GM12878 (cell line): Measurements from ENCODE around the gene POTEF. TPM values are rescaled to one million over a fixed set of nuclear protein-coding genes. Genes with fewer than 3 reads are reported as not detected.
"Not testable (repeated sequence)": the region's sequence is repeated elsewhere in the genome, so short reads cannot be mapped to it uniquely, and the experiment has no call there.

Source experiments
- ATAC-seq: fragments of 200-7000 bp; cut with Tn5 transposase; 3 replicates; pipeline ENCODE4 v1.9.1; 2020; ENCODE audit warnings: mild to moderate bottlenecking, moderate library complexity
- BruUV-seq: library from RNA; stranded (reverse); fragments of 400-500 nt; replicated peaks from 2 replicates; lab custom pipeline; 2021; lab: Mats Ljungman, UMichigan
- CTCF ChIA-PET: fragments of 300-600 bp; sonication (Branson Sonifier 250); formaldehyde crosslinking; extraction: SDS; loops from one replicate; lab custom pipeline; 2021; ENCODE audit warnings: inconsistent platforms; lab: Yijun Ruan, JAX
- POLR2A ChIA-PET: fragments of 350-600 bp; formaldehyde crosslinking; extraction: SDS; loops from one replicate; lab custom pipeline; 2021; ENCODE audit warnings: inconsistent platforms; lab: Charles Lee
- RAD21 ChIA-PET: fragments of 300-600 bp; sonication (Branson Sonifier 250); formaldehyde crosslinking; loops from one replicate; lab custom pipeline; 2023; ENCODE audit warnings: antibody characterized with exemption; ENCODE audit not compliant: unreplicated experiment; lab: Charles Lee
- SMC1A ChIA-PET: fragments of 300-600 bp; sonication (Branson Sonifier 250); formaldehyde crosslinking; loops from one replicate; lab custom pipeline; 2023; ENCODE audit not compliant: unreplicated experiment, uncharacterized antibody; lab: Charles Lee
- DNase-seq: peaks from one replicate; pipeline ENCODE4 v3.0.0-alpha.2; 2011; ENCODE audit warnings: low read depth, low spot score
- FAIRE-seq: peaks from 3 replicates; lab custom pipeline; 2011; peaks lifted over from hg19 to GRCh38; lab: Jason Lieb, UNC
- H2AFZ ChIP-seq: 2 replicates; pipeline ENCODE4 v1.6.0; 2011; ENCODE audit warnings: low read depth, low read length, control low read depth; ENCODE audit not compliant: control insufficient read depth
- H3K27ac ChIP-seq: 2 replicates; pipeline ENCODE4 v1.5.1; 2011; ENCODE audit warnings: control low read depth; ENCODE audit not compliant: control insufficient read depth, insufficient read depth
- H3K27me3 ChIP-seq, 2 experiments: replicated peaks in 1 of 2; 2 replicates each; pipeline versions ENCODE4 v1.6.0 to v1.6.1; 2011; ENCODE audit warnings: low read length in 1 of 2; ENCODE audit not compliant: control insufficient read depth in 2 of 2, insufficient read depth in 2 of 2
- H3K36me3 ChIP-seq, 2 experiments: 2 replicates each; pipeline ENCODE4 v1.5.1; 2011; ENCODE audit warnings: low read length in 1 of 2; ENCODE audit not compliant: control insufficient read depth in 2 of 2, insufficient read depth in 2 of 2
- H3K4me1 ChIP-seq: 2 replicates; pipeline ENCODE4 v1.6.1; 2011; ENCODE audit warnings: mild to moderate bottlenecking, low read length, moderate library complexity, mixed read lengths; ENCODE audit not compliant: control insufficient read depth, insufficient read depth
- H3K4me2 ChIP-seq: 2 replicates; pipeline ENCODE4 v1.6.0; 2011; ENCODE audit warnings: control low read depth; ENCODE audit not compliant: control insufficient read depth, insufficient read depth
- H3K4me3 ChIP-seq: fragments of 200-600 bp; sonication (generic); 2 replicates; pipeline ENCODE4 v1.5.1; 2016
- H3K79me2 ChIP-seq: 2 replicates; pipeline ENCODE4 v1.6.0; 2011; ENCODE audit warnings: low read length; ENCODE audit not compliant: control insufficient read depth, insufficient read depth
- H3K9ac ChIP-seq: 2 replicates; pipeline ENCODE4 v1.8.0; 2011; ENCODE audit warnings: low read length, control low read depth, mixed read lengths; ENCODE audit not compliant: control insufficient read depth, insufficient read depth
- H3K9me3 ChIP-seq: replicated peaks from 3 replicates; pipeline ENCODE4 v1.5.1; 2011; ENCODE audit warnings: mild to moderate bottlenecking, low read length; ENCODE audit not compliant: control insufficient read depth, insufficient read depth
- H4K20me1 ChIP-seq: 2 replicates; pipeline ENCODE4 v1.6.0; 2011; ENCODE audit not compliant: control insufficient read depth, insufficient read depth
- WGBS: methylation state at CpG from one replicate; pipeline ENCODE4 v1.1.6; 2016; ENCODE audit warnings: low lambda C conversion rate; ENCODE audit not compliant: insufficient replicate concordance, insufficient coverage; ENCODE audit errors: missing lambda C conversion rate; 5-methylcytosine and 5-hydroxymethylcytosine counted together
- in situ Hi-C: fragments of 300-500 bp; cut with MboI; formaldehyde crosslinking; loops from 9 replicates; pipeline ENCODE4 v1.14.3; 2018; ENCODE audit warnings: mixed read lengths
- intact Hi-C: fragments of 100-400 bp; cut with micrococcal nuclease; formaldehyde crosslinking; loops from one replicate; pipeline ENCODE4 v1.14.2; 2022; ENCODE audit not compliant: unreplicated experiment
- polyA plus RNA-seq, 11 experiments: library from polyadenylated mRNA; depleted of rRNA in 4 of 11; unstranded in 6 of 11; stranded (reverse) in 5 of 11; fragments of >200 nt; fragmentation: Nextera tagmentation in 4 of 11; fragmentation: Illumina TruSeq in 1 of 11; extraction: Ambion mirVana in 4 of 11; extraction: Trizol in 1 of 11; gene quantifications; 1 replicate in 1 of 11; 2 replicates in 10 of 11; pipeline versions ENCODE4 v1.2.1 to v1.2.3, GENCODE V29; 2011 to 2016; ENCODE audit warnings: inconsistent platforms in 2 of 11, missing spikeins in 2 of 11, low read depth in 1 of 11
- total RNA-seq, 4 experiments: library from RNA; depleted of rRNA in 3 of 4; stranded (reverse); fragments of >200 nt in 3 of 4; fragmentation: Illumina TruSeq in 1 of 4; extraction: Trizol in 1 of 4; gene quantifications; 2 replicates each; pipeline versions ENCODE4 v1.2.1 to v1.2.3, GENCODE V29; 2013 to 2021

The POTEF gene
- total and polyA plus RNA-seq, 10 of the 15 experiments (the other 5 are each of a cell fraction or from before 2014, with no cell fraction given): 0.03 TPM; not detected in 9

DNA sequence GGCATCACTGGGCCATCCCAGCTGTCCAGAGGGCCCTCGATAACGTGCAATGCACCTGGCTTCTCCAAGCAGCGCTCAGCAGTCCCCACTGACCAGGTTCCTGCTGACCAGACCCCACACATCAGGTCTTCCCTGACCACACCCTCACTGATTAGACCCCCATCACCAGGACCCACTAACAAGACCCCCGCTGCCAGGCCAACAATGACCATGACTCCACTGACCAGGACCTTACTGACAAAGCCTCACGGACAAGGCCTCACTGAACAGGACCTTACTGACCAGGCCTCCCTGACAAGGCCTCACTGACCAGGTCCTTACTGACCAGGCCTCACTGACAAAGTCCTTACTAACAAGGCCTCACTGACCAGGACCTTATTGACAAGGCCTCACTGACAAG, 76.6 kb downstream of the POTEF start:
- DNase-seq, H3K4me3 ChIP-seq, BruUV-seq, H3K36me3 ChIP-seq, H3K27ac ChIP-seq, H3K27me3 ChIP-seq, ATAC-seq, RAD21 ChIA-PET, H3K79me2 ChIP-seq, SMC1A ChIA-PET, H4K20me1 ChIP-seq, H3K4me1 ChIP-seq, FAIRE-seq, CTCF ChIA-PET, POLR2A ChIA-PET, H3K9ac ChIP-seq, H3K4me2 ChIP-seq, intact Hi-C loops, in situ Hi-C loops, H2AFZ ChIP-seq, H3K9me3 ChIP-seq: not testable (repeated sequence)
- WGBS: 33% methylated on average over 2 of the region's 5 CpGs

DNA sequence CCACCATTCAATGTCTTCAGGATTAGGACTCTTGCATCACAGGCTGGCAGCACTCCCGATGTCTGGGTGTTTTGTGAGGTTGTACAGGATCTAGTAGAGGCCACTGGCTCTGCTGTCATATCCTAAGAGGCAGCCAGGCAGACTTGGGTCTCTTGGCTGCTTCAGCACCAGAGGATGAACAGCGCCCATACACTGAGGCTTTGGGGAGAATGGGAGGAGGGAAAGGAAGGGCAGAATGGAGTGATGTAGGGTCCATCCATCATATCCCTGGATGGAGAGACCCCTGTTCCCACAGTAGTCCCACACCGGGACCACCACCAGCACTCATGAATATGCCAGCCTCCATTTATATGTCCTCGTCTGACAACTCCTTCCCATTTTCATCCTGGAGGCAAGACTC, 80.6 kb downstream of the POTEF start:
- intact Hi-C loops, H3K9me3 ChIP-seq, FAIRE-seq, SMC1A ChIA-PET, H4K20me1 ChIP-seq, H3K9ac ChIP-seq, H2AFZ ChIP-seq, H3K4me3 ChIP-seq, ATAC-seq, DNase-seq, POLR2A ChIA-PET, in situ Hi-C loops, H3K27me3 ChIP-seq, CTCF ChIA-PET, H3K79me2 ChIP-seq, H3K36me3 ChIP-seq, H3K4me2 ChIP-seq, BruUV-seq, H3K4me1 ChIP-seq, H3K27ac ChIP-seq, RAD21 ChIA-PET: not testable (repeated sequence)
- no CpG with 5 or more reads among the region's 4 CpGs for WGBS

DNA sequence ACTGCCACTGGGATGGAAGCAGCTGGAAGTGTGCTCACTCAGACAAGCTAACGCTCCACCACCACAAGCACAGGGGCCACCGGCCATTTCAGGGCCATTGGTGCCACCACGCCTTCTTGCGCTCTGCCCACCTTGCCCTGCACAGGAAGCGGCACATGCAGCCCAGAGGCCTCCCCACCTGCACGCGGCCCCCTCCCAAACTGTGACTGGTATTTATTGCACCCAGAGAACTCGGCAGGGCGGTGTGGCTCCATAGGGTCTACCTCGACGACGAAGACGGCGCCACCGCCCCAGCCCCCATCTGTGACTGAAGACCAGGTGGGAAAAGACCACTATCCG, 90.8 kb downstream of the POTEF start:
- H2AFZ ChIP-seq, BruUV-seq, intact Hi-C loops, CTCF ChIA-PET, SMC1A ChIA-PET, H3K4me3 ChIP-seq, H3K4me1 ChIP-seq, in situ Hi-C loops, RAD21 ChIA-PET, H4K20me1 ChIP-seq, H3K27ac ChIP-seq, H3K9ac ChIP-seq, H3K36me3 ChIP-seq, FAIRE-seq, ATAC-seq, DNase-seq, H3K4me2 ChIP-seq, H3K79me2 ChIP-seq, H3K27me3 ChIP-seq, H3K9me3 ChIP-seq, POLR2A ChIA-PET: not testable (repeated sequence)
- 70% methylated on average over 15 of the region's 16 CpGs for WGBS
